Heart left ventricle (tissue), 13 donors: ENCODE data around the gene PSMD13.

Experiments used
- POLR2A ChIP-seq, 2 donors: fragments of 450-650 bp; IDR thresholded peaks; one replicate each; pipeline ENCODE4 v1.6.1; 2017; ENCODE audit warnings: antibody characterized with exemption in 2 of 2, mild to moderate bottlenecking in 2 of 2, moderate library complexity in 2 of 2
- TF ChIP-seq, protein P1 (sequence below), 12 donors: fragments of 200-600 bp; sonication (generic) in 4 of 12; IDR thresholded peaks; one replicate each; pipeline versions ENCODE4 v1.5.0 to v1.8.0; 2018 to 2022; ENCODE audit warnings: antibody characterized with exemption in 12 of 12, mild to moderate bottlenecking in 5 of 12
- donor health status: ischemic (EF 13 %, LVEDD 7.1; RV severe dilation, severe dysfunction).
- donor health status: DM: no; HTN: yes; CAD: no.
- donor health status: DM: no; HTN: no; CAD: no.
- donor health status: ischemic (EF 25% LVEDD 6.9; RV normal size, moderate dysfunction).
- donor health status: ischemic (EF 25% LVEDD 5.7; RV mildly dilated, moderate dysfunction).
- donor health status: ischemic (EF 35%, LVEDD 5.7; RV mildly dilated, moderate dysfunction).
- donor health status: nonischemic (EF 11% LVEDD 7.7; RV severe dilation, severe dysfunction).
- donor health status: DM: yes; HTN: yes; CAD: no.
- donor health status: PGD.
- donor health status: ischemic (EF 29% LVEDD 5.4; RV normal size, mild dysfunction).
- donor health status: nonischemic (EF 23%, LVEDD 6.1; RV moderate dilation, normal function).

DNA sequence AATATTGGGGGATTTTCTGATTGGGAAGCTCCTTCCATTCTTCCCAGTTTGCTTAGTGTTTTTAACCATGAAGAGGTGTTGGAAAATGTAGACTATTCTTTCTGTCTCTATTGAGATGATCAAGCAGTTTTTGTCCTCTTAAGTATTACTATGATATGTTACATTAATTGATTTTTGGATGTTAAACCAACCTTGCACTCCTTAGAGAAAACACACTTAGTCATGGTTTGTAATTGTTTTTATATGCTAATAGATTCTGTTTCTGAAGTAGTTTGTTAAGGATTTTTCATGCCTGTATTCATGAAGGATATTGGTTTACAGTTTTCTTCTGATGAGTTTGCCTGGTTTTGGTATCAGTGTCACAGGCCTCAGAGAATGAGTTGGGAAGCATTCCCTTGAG is 39.4 kb downstream of the PSMD13 start:
- TF ChIP-seq, protein P1, sequence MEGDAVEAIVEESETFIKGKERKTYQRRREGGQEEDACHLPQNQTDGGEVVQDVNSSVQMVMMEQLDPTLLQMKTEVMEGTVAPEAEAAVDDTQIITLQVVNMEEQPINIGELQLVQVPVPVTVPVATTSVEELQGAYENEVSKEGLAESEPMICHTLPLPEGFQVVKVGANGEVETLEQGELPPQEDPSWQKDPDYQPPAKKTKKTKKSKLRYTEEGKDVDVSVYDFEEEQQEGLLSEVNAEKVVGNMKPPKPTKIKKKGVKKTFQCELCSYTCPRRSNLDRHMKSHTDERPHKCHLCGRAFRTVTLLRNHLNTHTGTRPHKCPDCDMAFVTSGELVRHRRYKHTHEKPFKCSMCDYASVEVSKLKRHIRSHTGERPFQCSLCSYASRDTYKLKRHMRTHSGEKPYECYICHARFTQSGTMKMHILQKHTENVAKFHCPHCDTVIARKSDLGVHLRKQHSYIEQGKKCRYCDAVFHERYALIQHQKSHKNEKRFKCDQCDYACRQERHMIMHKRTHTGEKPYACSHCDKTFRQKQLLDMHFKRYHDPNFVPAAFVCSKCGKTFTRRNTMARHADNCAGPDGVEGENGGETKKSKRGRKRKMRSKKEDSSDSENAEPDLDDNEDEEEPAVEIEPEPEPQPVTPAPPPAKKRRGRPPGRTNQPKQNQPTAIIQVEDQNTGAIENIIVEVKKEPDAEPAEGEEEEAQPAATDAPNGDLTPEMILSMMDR (IDR thresholded peaks at IDR 0.05), result no peak
- no peak for TF ChIP-seq POLR2A (IDR thresholded peaks at IDR 0.05)
